C4-2B (cell line): ENCODE data around the gene HS2ST1.
A peak's percentile ranks its signal among the peaks of the same experiment; 100 is the strongest.

Experiments
- H3K27ac ChIP-seq: fragments of 450-650 bp; 2 replicates; pipeline ENCODE4 v1.5.1; 2017
- ZFX ChIP-seq: fragments of 450-650 bp; IDR thresholded peaks from 2 replicates; pipeline ENCODE4 v1.6.1; 2017
- TF ChIP-seq, protein P1 (sequence below): fragments of 450-650 bp; conservative IDR thresholded peaks from 2 replicates; pipeline ENCODE4 v1.5.1; 2017; ENCODE audit warnings: mild to moderate bottlenecking

The HS2ST1 gene

DNA sequence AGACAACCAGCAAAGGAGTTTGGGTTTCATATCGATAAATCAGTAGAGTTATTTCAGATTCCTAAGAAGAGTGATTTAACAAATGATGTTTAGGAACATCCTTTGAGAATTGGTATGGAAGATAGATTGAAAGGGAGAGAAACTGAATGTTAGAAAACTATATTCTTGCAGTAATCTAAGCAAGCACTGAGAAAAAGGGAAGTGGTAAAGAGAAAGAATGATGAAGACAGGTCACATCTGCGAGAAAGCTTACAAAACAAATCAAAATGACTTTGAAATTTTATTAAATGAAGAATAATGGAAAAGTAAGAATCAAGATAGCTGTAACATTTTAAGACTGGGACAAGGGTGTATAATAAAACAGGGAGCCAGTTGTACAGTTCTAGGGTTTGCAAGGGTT lies 177.0 kb downstream of the HS2ST1 start:
- H3K27ac ChIP-seq = no peak overlapping the region

DNA sequence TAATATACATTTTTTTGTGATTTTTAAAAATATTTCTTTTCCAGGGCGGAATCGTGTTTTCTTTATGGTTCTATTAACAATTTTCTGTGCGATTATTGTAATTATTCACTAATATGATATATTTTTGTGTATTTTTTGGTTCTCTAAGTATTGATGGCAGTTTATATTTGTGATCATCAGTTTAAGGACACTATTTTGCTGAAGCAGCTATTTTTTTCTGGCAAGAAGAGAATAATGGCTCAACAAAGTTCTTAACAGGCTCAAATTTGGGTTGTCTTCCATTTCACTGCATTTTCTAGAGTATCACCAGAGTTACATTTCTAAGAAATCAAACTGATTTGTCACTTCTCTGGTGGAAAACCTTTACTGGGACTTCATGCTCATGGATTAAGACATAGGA lies 178.4 kb downstream of the HS2ST1 start:
- TF ChIP-seq, protein P1, sequence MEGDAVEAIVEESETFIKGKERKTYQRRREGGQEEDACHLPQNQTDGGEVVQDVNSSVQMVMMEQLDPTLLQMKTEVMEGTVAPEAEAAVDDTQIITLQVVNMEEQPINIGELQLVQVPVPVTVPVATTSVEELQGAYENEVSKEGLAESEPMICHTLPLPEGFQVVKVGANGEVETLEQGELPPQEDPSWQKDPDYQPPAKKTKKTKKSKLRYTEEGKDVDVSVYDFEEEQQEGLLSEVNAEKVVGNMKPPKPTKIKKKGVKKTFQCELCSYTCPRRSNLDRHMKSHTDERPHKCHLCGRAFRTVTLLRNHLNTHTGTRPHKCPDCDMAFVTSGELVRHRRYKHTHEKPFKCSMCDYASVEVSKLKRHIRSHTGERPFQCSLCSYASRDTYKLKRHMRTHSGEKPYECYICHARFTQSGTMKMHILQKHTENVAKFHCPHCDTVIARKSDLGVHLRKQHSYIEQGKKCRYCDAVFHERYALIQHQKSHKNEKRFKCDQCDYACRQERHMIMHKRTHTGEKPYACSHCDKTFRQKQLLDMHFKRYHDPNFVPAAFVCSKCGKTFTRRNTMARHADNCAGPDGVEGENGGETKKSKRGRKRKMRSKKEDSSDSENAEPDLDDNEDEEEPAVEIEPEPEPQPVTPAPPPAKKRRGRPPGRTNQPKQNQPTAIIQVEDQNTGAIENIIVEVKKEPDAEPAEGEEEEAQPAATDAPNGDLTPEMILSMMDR = no peak
- no peak for TF ChIP-seq ZFX
- H3K27ac ChIP-seq = no peak overlapping the region

More for the DNA sequence above, 177.0 kb downstream of the HS2ST1 start:
- TF ChIP-seq, protein P1 = no peak
- no peak for TF ChIP-seq ZFX

DNA sequence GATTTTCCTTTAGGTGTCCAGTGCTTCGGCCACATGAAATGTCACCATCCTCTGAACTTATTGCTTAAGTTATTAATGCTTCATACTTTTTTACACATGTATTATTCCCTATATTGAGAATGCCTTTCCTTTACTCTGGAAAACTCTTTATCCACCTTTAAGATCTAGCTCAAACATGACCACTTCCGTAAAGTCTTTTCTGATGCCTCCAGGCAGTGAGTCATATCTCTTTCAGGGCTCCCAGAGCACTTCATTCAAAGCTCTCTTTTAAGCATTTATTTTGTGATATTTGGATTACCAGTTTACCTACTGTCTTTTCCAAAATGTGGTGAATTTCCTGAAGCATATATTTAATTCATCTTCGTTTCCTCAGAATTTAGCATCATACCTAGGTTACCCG lies 178.9 kb downstream of the HS2ST1 start:
- no peak for TF ChIP-seq ZFX
- TF ChIP-seq, protein P1 = no peak
- no peak overlapping the region for H3K27ac ChIP-seq

DNA sequence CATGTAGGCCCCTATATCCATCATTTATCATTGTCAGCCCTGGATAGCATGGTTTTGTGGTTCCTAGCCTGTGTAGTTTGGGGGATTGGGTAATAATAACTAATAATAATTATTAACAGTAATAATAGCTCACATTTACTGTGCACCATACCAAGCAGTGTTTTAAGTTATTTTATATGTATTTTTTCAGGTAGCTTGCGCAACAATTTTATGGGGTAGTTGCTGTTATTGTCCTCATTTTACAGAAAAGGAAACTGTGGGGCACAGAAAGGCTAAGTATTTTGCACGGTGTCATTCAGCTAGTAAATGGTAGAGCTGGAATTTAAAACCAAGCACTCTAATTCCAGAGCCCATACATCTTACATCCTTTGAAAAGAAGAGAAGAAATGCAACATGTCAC lies 179.8 kb downstream of the HS2ST1 start:
- TF ChIP-seq ZFX = no peak
- TF ChIP-seq, protein P1 = peak; percentile 5; the same call in 1 of the 2 replicates
- no peak overlapping the region for H3K27ac ChIP-seq

DNA sequence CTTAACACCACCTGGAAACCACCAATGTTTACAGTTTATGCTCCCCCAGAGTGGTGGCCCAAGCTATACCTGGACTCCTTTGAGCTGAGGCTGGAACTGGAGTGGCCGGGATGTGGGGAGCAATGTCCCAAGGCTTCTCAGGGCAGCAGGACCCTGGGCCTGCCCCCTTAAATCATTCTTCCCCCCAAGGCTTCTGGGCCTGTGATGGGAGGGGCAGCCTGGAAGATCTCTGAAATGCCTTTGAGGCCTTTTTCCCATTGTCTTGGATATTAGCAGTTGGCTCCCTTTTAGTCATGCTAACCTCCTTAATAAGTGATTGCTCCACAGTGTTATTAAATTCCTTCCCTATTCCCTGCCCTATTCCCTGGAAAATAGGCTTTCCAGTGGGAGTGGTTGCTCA lies 185.8 kb downstream of the HS2ST1 start:
- H3K27ac ChIP-seq = no peak overlapping the region

DNA sequence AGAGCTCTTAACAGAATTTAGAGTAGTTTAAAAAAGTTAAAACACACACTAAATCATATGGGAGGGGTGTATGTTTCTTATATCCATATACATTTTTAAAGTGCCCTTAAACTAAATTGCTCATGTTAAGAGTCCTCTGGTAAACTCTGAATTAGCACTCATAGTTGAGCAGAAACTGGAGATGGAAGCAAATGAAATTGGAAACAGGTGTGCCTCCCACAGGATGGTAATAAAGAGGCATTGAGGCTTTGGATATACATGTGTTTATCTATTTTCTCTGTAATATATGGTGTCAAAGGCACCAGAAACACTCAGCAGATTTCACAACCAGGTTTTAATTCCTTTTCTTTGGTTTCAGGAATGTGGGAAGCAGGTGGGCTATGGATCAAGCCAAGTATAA lies 188.6 kb downstream of the HS2ST1 start:
- no peak overlapping the region for H3K27ac ChIP-seq
- TF ChIP-seq, protein P1 = no peak
- TF ChIP-seq ZFX = no peak

More for the DNA sequence above, 185.8 kb downstream of the HS2ST1 start:
- TF ChIP-seq, protein P1 = no peak
- TF ChIP-seq ZFX = no peak

DNA sequence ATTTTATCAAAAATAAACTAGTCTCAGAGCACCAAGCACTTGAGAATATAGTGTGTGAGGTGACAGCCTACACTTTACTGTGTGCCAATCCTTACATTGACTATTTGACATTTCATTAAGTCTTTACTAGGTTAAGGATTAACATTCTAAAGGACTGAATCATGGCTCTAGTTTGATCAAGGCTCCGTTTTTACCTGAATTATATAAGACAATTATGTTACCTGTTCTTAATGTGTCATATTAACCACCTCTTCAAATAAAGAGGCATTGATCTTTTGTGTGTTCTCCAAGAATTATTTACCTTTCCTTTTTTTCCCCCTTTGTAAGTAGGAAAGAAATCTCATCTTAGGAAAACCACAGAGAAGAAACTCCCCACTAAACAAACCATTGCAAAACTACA lies 189.7 kb downstream of the HS2ST1 start:
- TF ChIP-seq ZFX = no peak
- TF ChIP-seq, protein P1 = no peak
- no peak overlapping the region for H3K27ac ChIP-seq
